GM23338 (cell line): ENCODE measurements around the gene OR6C1. TPM values are rescaled to one million over a fixed set of nuclear protein-coding genes. Genes with fewer than 3 reads are reported as not detected.

Source experiments
- ATAC-seq: fragments of 200-7000 bp; cut with Tn5 transposase; 3 replicates; pipeline ENCODE4 v1.9.1; 2020
- DNase-seq: peaks from one replicate; pipeline ENCODE4 v3.0.0-alpha.2; 2015; ENCODE audit warnings: low spot score
- H2AFZ ChIP-seq: fragments of 200-600 bp; sonication (generic); 2 replicates; pipeline ENCODE4 v1.8.0; 2016; ENCODE audit warnings: antibody characterized with exemption, mild to moderate bottlenecking, moderate library complexity
- H3F3A ChIP-seq: fragments of 200-600 bp; sonication (generic); replicated peaks from 2 replicates; pipeline ENCODE4 v1.8.0; 2017; ENCODE audit warnings: antibody characterized with exemption, mixed run types, low read depth
- H3K27ac ChIP-seq: fragments of 200-600 bp; sonication (generic); 2 replicates; pipeline ENCODE4 v1.6.1; 2016; ENCODE audit warnings: low read depth
- H3K27me3 ChIP-seq: fragments of 200-600 bp; sonication (generic); 2 replicates; pipeline ENCODE4 v1.8.0; 2016; ENCODE audit warnings: mild to moderate bottlenecking, mixed run types, moderate library complexity; ENCODE audit not compliant: insufficient read depth
- H3K36me3 ChIP-seq: fragments of 200-600 bp; sonication (generic); 2 replicates; pipeline ENCODE4 v1.8.0; 2016; ENCODE audit warnings: mild to moderate bottlenecking; ENCODE audit not compliant: insufficient read depth
- H3K4me1 ChIP-seq: fragments of 200-600 bp; sonication (generic); 2 replicates; pipeline ENCODE4 v1.8.0; 2016; ENCODE audit warnings: mild to moderate bottlenecking, moderate library complexity; ENCODE audit not compliant: insufficient read depth
- H3K4me2 ChIP-seq: fragments of 200-600 bp; sonication (generic); 2 replicates; pipeline ENCODE4 v1.7.1; 2017; ENCODE audit warnings: mixed run types
- H3K4me3 ChIP-seq: fragments of 200-600 bp; sonication (generic); 2 replicates; pipeline ENCODE4 v1.6.1; 2016; ENCODE audit warnings: mixed run types
- H3K79me2 ChIP-seq: fragments of 200-600 bp; sonication (generic); replicated peaks from 2 replicates; pipeline ENCODE4 v1.8.0; 2017; ENCODE audit warnings: mild to moderate bottlenecking; ENCODE audit not compliant: insufficient read depth
- H3K9me2 ChIP-seq: fragments of 200-600 bp; sonication (generic); 2 replicates; pipeline ENCODE4 v1.8.0; 2017; ENCODE audit not compliant: insufficient read depth
- H4K20me1 ChIP-seq: fragments of 200-600 bp; sonication (generic); replicated peaks from 2 replicates; pipeline ENCODE4 v1.8.0; 2017; ENCODE audit warnings: mild to moderate bottlenecking; ENCODE audit not compliant: insufficient read depth
- H3K27ac Mint-ChIP-seq: 2 replicates; pipeline ENCODE4 v1.8.0; 2020; ENCODE audit warnings: inconsistent platforms, mild to moderate bottlenecking, moderate library complexity, mixed read lengths
- H3K27me3 Mint-ChIP-seq: 3 replicates; pipeline ENCODE4 v1.8.0; 2022; ENCODE audit warnings: low read depth, mild to moderate bottlenecking, moderate library complexity, mixed read lengths, inconsistent platforms; ENCODE audit not compliant: insufficient read depth, poor library complexity
- H3K36me3 Mint-ChIP-seq: 3 replicates; pipeline ENCODE4 v1.8.0; 2021; ENCODE audit warnings: low read depth, mild to moderate bottlenecking, inconsistent platforms, moderate library complexity, mixed read lengths
- H3K4me1 Mint-ChIP-seq: 3 replicates; pipeline ENCODE4 v1.8.0; 2020; ENCODE audit warnings: mild to moderate bottlenecking, inconsistent platforms, mixed read lengths
- H3K4me3 Mint-ChIP-seq: 3 replicates; pipeline ENCODE4 v1.8.0; 2021; ENCODE audit warnings: moderate library complexity, mild to moderate bottlenecking, inconsistent platforms, mixed read lengths
- H3K9me3 Mint-ChIP-seq: 3 replicates; pipeline ENCODE4 v1.8.0; 2020; ENCODE audit warnings: moderate library complexity, mild to moderate bottlenecking, inconsistent platforms, mixed read lengths
- CTCF ChIP-seq, 2 experiments: fragments of 200-600 bp in 1 of 2; sonication (generic) in 1 of 2; conservative IDR thresholded peaks; 2 replicates each; pipeline versions ENCODE4 v1.5.1 to v1.6.1; 2016 to 2017; ENCODE audit warnings: antibody characterized with exemption in 2 of 2, low read depth in 2 of 2, mild to moderate bottlenecking in 2 of 2, moderate library complexity in 1 of 2
- ETS1 ChIP-seq: IDR thresholded peaks from 2 replicates; pipeline ENCODE4 v1.6.1; 2016; ENCODE audit warnings: antibody characterized with exemption
- EZH2 ChIP-seq: fragments of 200-600 bp; sonication (generic); IDR thresholded peaks from one replicate; pipeline ENCODE4 v1.8.0; 2017; ENCODE audit warnings: antibody characterized with exemption, mild to moderate bottlenecking, low read depth; ENCODE audit not compliant: unreplicated experiment
- JUNB ChIP-seq: IDR thresholded peaks from one replicate; pipeline ENCODE4 v1.6.1; 2016; ENCODE audit warnings: antibody characterized with exemption; ENCODE audit not compliant: unreplicated experiment
- NANOG ChIP-seq: IDR thresholded peaks from 2 replicates; pipeline ENCODE4 v1.6.1; 2016; ENCODE audit warnings: antibody characterized with exemption, borderline replicate concordance
- POLR2AphosphoS5 ChIP-seq: IDR thresholded peaks from 2 replicates; pipeline ENCODE4 v1.6.1; 2016; ENCODE audit warnings: antibody characterized with exemption, low read depth
- REST ChIP-seq: IDR thresholded peaks from one replicate; pipeline ENCODE4 v1.6.1; 2018; ENCODE audit warnings: antibody characterized with exemption; ENCODE audit not compliant: unreplicated experiment
- STAT1 ChIP-seq: IDR thresholded peaks from one replicate; pipeline ENCODE4 v1.6.1; 2016; ENCODE audit warnings: antibody characterized with exemption; ENCODE audit not compliant: unreplicated experiment
- ZNF114 ChIP-seq: fragments of 250-450 bp; sonication (Bioruptor Pico); IDR thresholded peaks from 2 replicates; pipeline ENCODE4 v1.5.0; 2020; ENCODE audit warnings: mild to moderate bottlenecking, moderate library complexity
- ZNF331 ChIP-seq: fragments of 250-450 bp; sonication (Bioruptor Pico); IDR thresholded peaks from 2 replicates; pipeline ENCODE4 v1.5.0; 2020; ENCODE audit warnings: low read depth, mild to moderate bottlenecking, moderate library complexity
- ZNF462 ChIP-seq: fragments of 250-450 bp; sonication (Bioruptor Pico); IDR thresholded peaks from 2 replicates; pipeline ENCODE4 v1.5.0; 2020; ENCODE audit warnings: mild to moderate bottlenecking, moderate library complexity
- polyA plus RNA-seq: library from polyadenylated mRNA; unstranded; fragments of >200 nt; fragmentation: Nextera tagmentation; extraction: Ambion mirVana; gene quantifications from 2 replicates; pipeline ENCODE4 v1.2.1, GENCODE V29; 2016
- total RNA-seq: library from RNA; depleted of rRNA; stranded (reverse); fragments of >200 nt; shearing (Covaris generic); gene quantifications from 2 replicates; pipeline ENCODE4 v1.2.3, GENCODE V29; 2014

The OR6C1 gene
- total and polyA plus RNA-seq, 2 experiments from 2014 or later: not detected

GRCh38 chr12:55362675-55363074, 48.5 kb downstream of the OR6C1 start, which contains the start of gene OR6C75 (continued):
- TF ChIP-seq ZNF331 (CRISPR knock-in tag) (no peak), ZNF114 (CRISPR knock-in tag) (no peak), POLR2AphosphoS5 (no peak), REST (no peak), NANOG (no peak), STAT1 (no peak)

GRCh38 chr12:55365086-55365485, 50.9 kb downstream of the OR6C1 start:
- ATAC-seq (no peak), DNase-seq (no peak)
- Histone ChIP-seq H3K4me3 (no peak overlapping the region), H3K9me2 (no peaks in the 10 kb centered on the region), H4K20me1 (no peaks in the 10 kb centered on the region), H2AFZ (no peak overlapping the region), H3K27ac (no peak overlapping the region), H3F3A (no peaks in the 10 kb centered on the region), H3K4me1 (no peaks in the 10 kb centered on the region), H3K79me2 (no peaks in the 10 kb centered on the region), H3K4me2 (no peak overlapping the region), H3K36me3 (no peaks in the 10 kb centered on the region), H3K27me3 (no peaks in the 10 kb centered on the region)
- no peaks in the 10 kb centered on the region for H3K27me3 Mint-ChIP-seq
- H3K9me3 Mint-ChIP-seq: no peaks in the 10 kb centered on the region
- no peaks in the 10 kb centered on the region for H3K4me1 Mint-ChIP-seq
- H3K4me3 Mint-ChIP-seq: no peak overlapping the region
- H3K36me3 Mint-ChIP-seq: no peaks in the 10 kb centered on the region
- H3K27ac Mint-ChIP-seq: no peak overlapping the region
- no peak for TF ChIP-seq NANOG
- TF ChIP-seq JUNB: no peak
- no peak for TF ChIP-seq ZNF114 (CRISPR knock-in tag)
- TF ChIP-seq ETS1: no peak
- TF ChIP-seq CTCF (conservative IDR thresholded peaks at IDR 0.05; ENCODE audit: low read depth in 2 of 2): no peak
- no peak for TF ChIP-seq STAT1
- TF ChIP-seq ZNF462: no peak
- no peak for TF ChIP-seq EZH2
- no peak for TF ChIP-seq POLR2AphosphoS5
